Stimulated activated CD8-positive, alpha-beta memory T cell treated with anti-CD3 and anti-CD28 coated beads, Interleukin-4, amount 100 ng/mL, for 48 hours (primary cell): ENCODE results near the gene MAP2.
"Not testable (repeated sequence)": the region's sequence is repeated elsewhere in the genome, so short reads cannot be mapped to it uniquely, and the experiment has no call there.

Source experiments
- DNase-seq: peaks from one replicate; pipeline ENCODE4 v3.0.0-alpha.2; 2020

The MAP2 gene

DNA sequence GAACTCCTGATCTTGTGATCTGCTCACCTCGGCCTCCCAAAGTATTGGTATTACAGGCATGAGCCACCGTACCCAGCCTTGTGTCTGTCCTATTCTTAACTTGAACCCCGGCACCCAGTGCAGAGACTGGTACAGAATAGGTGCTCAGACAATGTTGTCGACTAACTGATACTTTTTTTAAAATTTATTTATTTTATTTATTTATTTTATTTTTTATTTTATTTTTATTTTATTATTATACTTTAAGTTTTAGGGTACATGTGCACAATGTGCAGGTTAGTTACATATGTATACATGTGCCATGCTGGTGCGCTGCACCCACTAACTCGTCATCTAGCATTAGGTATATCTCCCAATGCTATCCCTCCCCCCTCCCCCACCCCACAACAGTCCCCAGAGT lies 174.4 kb downstream of the MAP2 start:
- not testable (repeated sequence) for DNase-seq

DNA sequence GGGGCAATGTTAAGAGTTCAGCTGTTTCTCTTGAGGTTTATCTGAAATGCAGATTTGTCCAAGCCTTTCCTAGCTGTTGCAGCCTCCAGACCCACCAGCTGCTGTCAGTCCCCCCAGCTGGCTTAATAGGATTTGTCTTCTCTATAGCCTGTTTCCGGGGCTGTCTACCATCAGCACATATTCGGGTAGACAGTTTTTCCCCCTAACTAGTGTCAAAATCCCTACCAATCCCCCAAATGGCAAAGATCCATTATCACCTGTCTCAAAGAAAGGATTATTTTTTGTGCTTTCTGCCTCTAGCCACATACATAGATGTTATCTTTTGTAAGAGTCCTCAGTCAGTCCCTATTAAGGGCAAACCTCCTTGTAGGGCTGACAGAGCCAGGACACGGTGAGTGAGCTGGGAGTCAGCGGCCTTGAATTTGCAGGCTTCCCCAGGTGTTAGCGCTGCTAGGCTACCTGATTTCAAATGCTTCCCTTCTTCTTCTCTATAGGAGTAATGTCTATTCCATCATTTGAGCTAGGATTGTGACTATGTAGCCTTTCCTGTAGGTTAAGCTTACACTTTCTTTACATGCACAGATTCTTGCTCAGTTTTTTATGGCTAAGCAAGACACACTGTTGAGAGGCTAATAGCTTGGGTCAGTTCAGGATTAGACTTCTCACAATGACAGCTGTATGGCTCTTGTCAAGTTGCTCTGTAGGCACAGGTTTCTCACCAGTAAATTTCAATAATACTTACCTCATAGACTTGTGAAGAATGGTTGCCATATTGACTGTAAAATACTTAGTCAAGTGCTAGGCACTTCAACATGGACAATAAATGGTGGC lies 176.7 kb downstream of the MAP2 start:
- DNase-seq = no peak

GRCh38 chr2:209601497-209601896 lies 177.7 kb downstream of the MAP2 start:
- no peak for DNase-seq

- no peak for DNase-seq
Observed at GRCh38 chr2:209602259-209602658, 178.4 kb downstream of the MAP2 start.

- no peak for DNase-seq
Observed at GRCh38 chr2:209609531-209609930, 185.7 kb downstream of the MAP2 start.

DNA sequence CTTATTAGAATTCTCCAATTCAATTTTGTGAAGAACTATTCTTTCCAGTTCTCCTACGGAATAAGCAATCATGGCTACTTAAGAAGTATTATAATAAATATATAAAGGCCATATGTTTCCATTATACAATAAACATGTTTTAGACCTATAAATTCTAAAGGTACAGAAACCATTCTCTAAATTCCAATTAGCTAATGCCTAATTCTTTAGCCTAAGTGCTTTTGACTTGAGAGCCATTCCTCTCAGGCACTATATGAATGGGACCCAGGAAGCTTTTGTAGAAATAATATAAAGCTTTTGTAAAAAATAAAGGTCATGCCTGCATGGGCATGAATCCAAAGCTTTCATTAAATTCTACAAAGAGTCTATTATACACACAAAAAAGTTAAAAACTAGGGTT lies 186.8 kb downstream of the MAP2 start:
- DNase-seq = no peak

- no peak for DNase-seq
Observed at GRCh38 chr2:209613649-209614305, 189.9 kb downstream of the MAP2 start.

DNA sequence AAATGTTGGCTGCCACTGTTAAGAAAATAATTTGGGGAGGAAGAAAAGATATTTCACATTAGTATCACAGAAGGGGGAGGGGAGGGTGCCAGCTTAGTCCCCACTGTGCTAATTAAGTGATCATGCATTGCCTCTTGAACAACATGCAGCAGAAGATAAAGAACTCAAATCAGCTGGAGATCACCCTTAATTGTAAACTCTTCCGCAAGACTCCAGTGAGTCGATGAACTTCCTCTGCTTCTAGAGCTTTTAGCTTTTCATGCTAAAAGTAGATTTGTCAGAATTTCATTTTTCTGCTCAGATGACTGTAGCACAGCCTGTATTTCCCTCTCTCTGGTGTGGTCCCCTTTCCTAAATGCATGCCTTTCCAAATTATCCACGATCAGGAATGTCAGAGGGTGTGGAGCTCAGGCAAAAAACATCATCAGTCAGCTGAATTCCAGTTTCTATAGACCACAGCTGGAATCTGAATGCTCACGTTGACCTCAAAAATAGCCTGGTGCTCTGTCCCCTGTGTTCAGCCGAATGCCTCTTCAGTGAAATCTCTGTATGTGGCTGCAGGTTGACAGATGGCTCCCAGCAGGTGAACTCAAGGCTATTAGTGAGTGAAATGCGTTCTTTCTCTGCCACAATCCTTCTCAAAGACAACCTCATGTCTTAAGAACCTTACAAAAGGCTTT lies 191.0 kb downstream of the MAP2 start:
- no peak for DNase-seq

DNA sequence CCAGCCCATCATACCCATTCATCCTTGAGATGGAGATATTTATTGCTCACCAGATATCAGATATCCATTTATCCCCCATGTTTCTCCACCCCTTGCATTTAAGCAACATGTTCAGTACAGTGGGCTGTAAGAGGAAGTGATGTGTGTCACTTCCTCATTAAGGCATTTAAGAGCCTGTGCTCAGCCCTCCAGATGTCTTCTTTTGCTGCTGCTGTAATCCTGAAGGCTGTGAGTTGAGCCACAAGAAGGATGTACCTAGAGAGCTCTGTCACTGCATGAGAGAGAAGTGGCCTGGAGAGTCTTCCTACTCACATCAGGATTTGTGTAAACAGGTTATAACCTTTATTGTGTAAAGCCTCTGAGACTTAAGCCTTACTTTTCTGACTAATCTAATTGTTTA lies 195.9 kb downstream of the MAP2 start:
- DNase-seq = no peak

GRCh38 chr2:209624192-209624938 lies 200.5 kb downstream of the MAP2 start:
- DNase-seq = no peak

DNA sequence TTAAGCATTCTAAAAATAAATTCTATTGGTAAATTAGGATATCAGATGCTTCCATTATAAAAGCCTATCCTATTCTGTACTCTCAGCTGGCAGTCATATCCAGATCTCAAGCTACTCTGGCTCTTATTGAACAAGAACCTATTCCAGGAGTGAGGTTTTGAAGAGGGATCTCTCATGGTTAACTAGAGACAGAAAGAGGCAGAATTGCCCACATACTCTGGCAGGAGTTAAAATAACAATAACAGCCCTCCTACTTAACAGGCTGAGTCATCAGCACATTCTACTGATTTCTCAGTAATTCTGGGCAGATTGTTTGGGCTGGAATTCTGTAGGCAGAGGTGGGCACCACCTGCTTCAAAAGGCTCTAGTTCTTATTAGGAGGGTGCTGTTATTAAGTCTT lies 205.8 kb downstream of the MAP2 start:
- DNase-seq = no peak

DNA sequence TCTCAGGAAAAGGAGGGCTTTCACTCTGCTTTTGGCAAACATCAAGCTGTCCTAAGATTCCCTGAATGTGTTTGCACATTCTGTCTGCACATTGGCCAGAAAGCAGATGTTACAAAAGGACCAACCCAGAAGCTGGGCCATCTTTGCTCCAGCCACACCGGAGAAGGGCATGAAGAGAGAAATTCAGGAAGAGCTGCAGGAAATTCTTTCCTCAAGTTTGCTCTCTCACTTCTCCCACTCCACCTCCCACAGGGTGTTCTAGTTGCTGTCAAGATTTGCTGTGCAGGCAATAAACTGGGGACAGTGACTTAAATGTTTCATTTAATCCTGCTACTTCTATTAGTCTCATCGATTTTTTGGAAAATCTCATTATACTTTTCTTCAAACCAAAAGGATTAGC lies 210.1 kb downstream of the MAP2 start:
- DNase-seq = no peak

- DNase-seq = no peak
Observed at GRCh38 chr2:209636076-209636475, 212.2 kb downstream of the MAP2 start.

GRCh38 chr2:209637293-209637692 lies 213.4 kb downstream of the MAP2 start:
- DNase-seq = no peak

DNA sequence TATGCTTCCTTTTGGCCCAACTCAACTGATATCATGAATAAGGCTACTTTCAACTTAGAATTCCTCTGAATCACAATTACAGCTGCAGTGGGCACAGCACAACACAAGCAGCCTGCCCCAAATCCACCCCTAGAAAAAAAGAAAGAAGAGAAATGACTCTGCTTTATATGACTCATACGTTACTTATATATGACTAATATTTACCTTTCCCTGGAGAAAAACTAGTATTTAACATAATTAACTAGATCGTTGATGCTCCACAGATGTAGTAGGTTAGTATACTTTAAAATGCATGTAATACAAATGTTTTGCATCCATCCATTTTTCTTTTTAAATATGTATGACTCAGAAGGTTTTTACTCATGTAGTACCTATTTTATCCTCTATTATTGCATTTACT lies 214.5 kb downstream of the MAP2 start:
- no peak for DNase-seq

DNA sequence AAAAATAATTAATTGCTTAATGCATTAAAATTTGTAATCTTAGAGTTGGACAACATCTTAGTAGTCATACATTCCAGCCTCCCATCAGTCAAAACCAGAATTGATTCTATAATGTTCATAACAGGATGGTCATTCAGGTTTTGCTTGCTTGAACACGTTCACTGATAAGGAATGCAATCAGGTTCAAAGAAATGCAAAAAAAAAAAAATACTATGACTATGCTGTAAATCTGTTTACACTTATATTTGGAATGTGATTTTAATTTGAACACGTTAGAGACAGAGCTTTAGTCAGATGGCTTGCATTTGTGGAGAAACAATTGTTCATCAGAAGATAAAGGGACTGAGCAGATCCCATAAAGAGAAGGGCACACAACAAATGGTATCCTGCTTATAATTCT lies 216.5 kb downstream of the MAP2 start:
- no peak for DNase-seq

- no peak for DNase-seq
Observed at GRCh38 chr2:209642146-209642820, 218.4 kb downstream of the MAP2 start.

DNA sequence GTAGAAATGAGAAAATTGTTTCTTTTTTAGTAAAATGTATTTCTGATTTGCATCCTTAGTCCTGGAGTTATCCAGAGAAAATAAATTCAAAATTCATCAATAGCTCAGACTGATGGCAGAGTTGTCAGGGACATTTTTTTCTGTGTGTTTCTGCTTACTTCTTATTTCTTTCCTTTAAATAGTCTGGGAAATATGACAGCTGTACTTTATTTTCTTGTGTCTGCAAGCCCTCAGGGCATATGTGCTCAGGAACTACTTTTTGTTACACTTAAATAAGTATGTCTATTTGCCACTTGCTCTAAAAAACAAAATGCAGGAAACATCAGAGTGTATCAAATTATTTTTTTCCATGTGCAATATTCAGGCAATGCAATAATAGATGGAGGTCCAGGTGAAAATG lies 221.0 kb downstream of the MAP2 start:
- DNase-seq = no peak

GRCh38 chr2:209648714-209649113 lies 224.9 kb downstream of the MAP2 start:
- no peak for DNase-seq

DNA sequence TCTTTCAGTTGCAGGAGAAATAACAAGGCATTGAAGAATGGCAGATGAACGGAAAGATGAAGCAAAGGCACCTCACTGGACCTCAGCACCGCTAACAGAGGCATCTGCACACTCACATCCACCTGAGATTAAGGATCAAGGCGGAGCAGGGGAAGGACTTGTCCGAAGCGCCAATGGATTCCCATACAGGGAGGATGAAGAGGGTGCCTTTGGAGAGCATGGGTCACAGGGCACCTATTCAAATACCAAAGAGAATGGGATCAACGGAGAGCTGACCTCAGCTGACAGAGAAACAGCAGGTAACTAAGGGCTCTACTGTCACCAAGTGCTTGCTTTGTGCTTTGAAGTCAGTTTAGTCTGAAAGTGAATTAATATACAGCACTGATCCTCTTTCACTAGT lies 229.3 kb downstream of the MAP2 start:
- no peak for DNase-seq

- no peak for DNase-seq
Observed at GRCh38 chr2:209661286-209661894, 237.5 kb downstream of the MAP2 start.

DNA sequence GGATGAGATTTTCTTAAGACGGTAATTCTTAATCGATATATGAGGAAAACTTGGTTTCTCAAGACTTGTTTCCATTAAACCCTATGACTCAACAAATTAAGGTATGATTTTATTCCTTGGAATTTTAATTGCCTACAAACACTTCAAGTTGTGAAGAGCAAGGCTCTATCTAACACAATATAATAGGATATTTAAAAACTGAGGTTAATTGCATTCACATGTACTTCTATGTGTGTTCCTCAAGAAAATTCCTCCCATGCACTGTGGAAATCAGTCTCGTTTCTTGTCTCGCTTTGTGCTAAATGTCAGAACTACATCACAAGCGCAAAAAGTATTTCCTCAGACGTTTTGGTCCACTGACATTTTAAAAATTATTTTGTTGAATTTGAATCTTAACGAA lies 238.2 kb downstream of the MAP2 start:
- no peak for DNase-seq
